Adrenal gland (tissue), 12 donors: ENCODE measurements around the gene SRP68. TPM values are rescaled to one million over a fixed set of nuclear protein-coding genes. Genes with fewer than 3 reads are reported as not detected.
"Not testable (repeated sequence)": the region's sequence is repeated elsewhere in the genome, so short reads cannot be mapped to it uniquely, and the experiment has no call there.

Source experiments
- DNase-seq, 7 donors: peaks; one replicate each; pipeline ENCODE4 v3.0.0-alpha.2; 2019 to 2020
- H3K27ac ChIP-seq, 5 donors: fragments of 200-600 bp; sonication (generic) in 4 of 5; 1 replicate in 3 of 5; 2 replicates in 2 of 5; pipeline versions ENCODE4 v1.5.1 to v1.8.0; 2016 to 2020; ENCODE audit warnings: mild to moderate bottlenecking in 1 of 5
- H3K27me3 ChIP-seq: fragments of 200-600 bp; 2 replicates; pipeline ENCODE4 v1.8.0; 2021
- H3K36me3 ChIP-seq, 2 donors: fragments of 200-600 bp; replicated peaks in 1 of 2; 1 replicate in 1 of 2; 2 replicates in 1 of 2; pipeline versions ENCODE4 v1.5.1 to v1.8.0; 2018 to 2022
- H3K4me1 ChIP-seq, 2 donors: fragments of 200-600 bp; replicated peaks in 1 of 2; 1 replicate in 1 of 2; 2 replicates in 1 of 2; pipeline versions ENCODE4 v1.5.1 to v1.8.0; 2018 to 2021
- H3K4me3 ChIP-seq, 4 donors: fragments of 200-600 bp; sonication (generic) in 3 of 4; one replicate each; pipeline ENCODE4 v1.5.1; 2016 to 2018
- H3K9me3 ChIP-seq, 3 donors: fragments of 200-600 bp; sonication (generic) in 1 of 3; replicated peaks in 1 of 3; 1 replicate in 2 of 3; 2 replicates in 1 of 3; pipeline versions ENCODE4 v1.5.1 to v1.8.0; 2016 to 2021
- CTCF ChIP-seq, 6 experiments: fragments of 450-650 bp in 4 of 6; fragments of 200-600 bp in 2 of 6; sonication (generic) in 1 of 6; IDR thresholded peaks; 1 replicate in 5 of 6; 2 replicates in 1 of 6; pipeline versions ENCODE4 v1.5.1 to v1.8.0; 2016 to 2021; ENCODE audit warnings: antibody characterized with exemption in 6 of 6, mild to moderate bottlenecking in 2 of 6, moderate library complexity in 1 of 6
- POLR2A ChIP-seq, 2 donors: fragments of 450-650 bp; IDR thresholded peaks; one replicate each; pipeline ENCODE4 v1.6.1; 2017; ENCODE audit warnings: antibody characterized with exemption in 2 of 2, mild to moderate bottlenecking in 2 of 2, moderate library complexity in 1 of 2
- WGBS, 4 donors: extraction: QIAGEN DNeasy Blood & Tissue Kit in 2 of 4; methylation state at CpG; one replicate each; pipeline versions ENCODE4 v1.1.5 to v1.1.7; 2013 to 2017; 5-methylcytosine and 5-hydroxymethylcytosine counted together
- intact Hi-C, 2 donors: fragments of 100-400 bp; cut with DNase I; formaldehyde crosslinking; loops; one replicate each; pipeline versions ENCODE4 v1.14.1 to v1.15.0; 2022 to 2023
- polyA plus RNA-seq, 3 donors: library from polyadenylated mRNA; stranded (reverse); fragments of 200-250 nt in 2 of 3; fragments of 350-450 nt in 1 of 3; fragmentation: Illumina TruSeq in 1 of 3; extraction: RNeasy Lipid Tissue Mini Kit (QIAGEN cat#74804) in 1 of 3; gene quantifications; one replicate each; pipeline ENCODE4 v1.2.3, GENCODE V29; 2013 to 2014
- total RNA-seq, 9 donors: library from RNA; depleted of rRNA in 4 of 9; stranded (reverse); fragments of >200 nt in 4 of 9; fragments of 120-200 nt in 1 of 9; fragmentation: NEBNext Ultra II Directional in 1 of 9; extraction: Animal tissue kit (Norgen Biotek cat#: 25700) in 1 of 9; gene quantifications; one replicate each; pipeline versions ENCODE4 v1.1.0 to v1.2.4, GENCODE V29; 2013 to 2023
- donor health status: healthy with polysubstance abuse.
- donor health status: Bipolar disorder and iron deficiency.
- donor health status: DM: yes; HTN: yes; CAD: no.
- donor health status: DM: no; HTN: no; CAD: no.
- donor health status: DM: no; HTN: no; CAD: no.
- donor health status: DM: yes; HTN: yes; CAD: no.

Gene SRP68
- total and polyA plus RNA-seq, 12 donors, result 20.3 to 129 (median 41.1) TPM

- intact Hi-C loops, result no loop called here
- H3K36me3 ChIP-seq, result peaks cover 0 to 93% of the 10 kb centered on the region in 2 donors
- H3K4me3 ChIP-seq, result no peak overlapping the region
- WGBS, 4 donors, result 78 to 91% (median 82%) methylated on average over 9 of the region's 9 CpGs
- H3K4me1 ChIP-seq, result no peaks in the 10 kb centered on the region
- H3K27ac ChIP-seq, result no peak overlapping the region
- DNase-seq, result no peak
- H3K9me3 ChIP-seq, result no peaks in the 10 kb centered on the region
- H3K27me3 ChIP-seq, result no peaks in the 10 kb centered on the region
- TF ChIP-seq CTCF (IDR thresholded peaks at IDR 0.05) (no peak), POLR2A (IDR thresholded peaks at IDR 0.05) (no peak)
Observed at GRCh38 chr17:76048025-76048605, 24.2 kb downstream of the SRP68 start.

DNA sequence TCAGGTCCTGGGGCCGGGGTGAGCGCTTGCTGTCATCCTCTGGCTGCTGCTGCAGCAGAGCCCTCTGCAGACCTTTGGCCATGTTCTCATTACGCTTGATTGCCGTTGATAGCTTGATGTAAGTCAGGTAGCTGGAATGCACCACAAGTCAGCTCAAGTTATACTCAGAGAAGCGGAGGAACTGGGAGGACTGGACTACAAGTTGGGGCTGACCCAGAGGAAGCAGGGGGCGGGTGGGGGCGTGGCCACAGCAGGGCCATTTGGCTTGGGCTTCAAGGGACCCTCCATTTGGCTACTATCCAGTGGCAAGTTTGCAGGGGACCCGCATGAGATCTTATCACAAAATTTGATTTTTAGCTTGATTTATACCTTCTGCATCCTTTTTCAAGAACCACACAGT is 26.3 kb downstream of the SRP68 start:
- TF ChIP-seq CTCF (IDR thresholded peaks at IDR 0.05) (no peak), POLR2A (IDR thresholded peaks at IDR 0.05) (no peak)
- DNase-seq, result no peak
- Histone ChIP-seq H3K27ac (no peak overlapping the region), H3K4me1 (no peaks in the 10 kb centered on the region), H3K27me3 (no peaks in the 10 kb centered on the region), H3K36me3 (peaks cover 0 to 99% of the 10 kb centered on the region in 2 donors), H3K4me3 (no peak overlapping the region), H3K9me3 (no peaks in the 10 kb centered on the region)
- intact Hi-C loops, result no loop called here
- 83 to 91% (median 87%) methylated on average over 5 to 8 of the region's 8 CpGs for WGBS, 4 donors

DNA sequence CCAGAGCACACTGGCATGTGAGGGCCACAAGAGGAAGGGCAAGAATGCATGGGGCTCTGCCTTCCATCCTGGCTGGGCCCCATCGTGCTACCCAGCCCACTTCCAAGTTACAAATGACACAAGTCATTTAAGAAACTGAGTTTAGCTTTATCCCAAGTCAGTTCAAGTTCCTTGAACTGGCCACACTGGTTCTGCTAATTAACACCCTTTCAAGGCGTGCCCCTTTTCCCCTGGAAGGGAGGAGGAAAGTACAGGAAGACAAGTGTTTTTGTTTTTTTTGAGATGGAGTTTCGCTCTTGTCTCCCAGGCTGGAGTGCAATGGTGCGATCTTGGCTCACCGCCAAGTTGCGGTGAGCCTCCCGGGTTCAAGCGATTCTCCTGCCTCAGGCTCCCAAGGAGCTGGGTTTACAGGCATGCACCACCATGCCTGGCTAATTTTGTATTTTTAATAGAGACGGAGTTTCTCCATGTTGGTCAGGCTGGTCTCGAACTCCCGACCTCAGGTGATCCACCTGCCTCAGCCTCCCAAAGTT is 27.8 kb downstream of the SRP68 start:
- H3K4me3 ChIP-seq, H3K4me1 ChIP-seq, H3K27ac ChIP-seq, DNase-seq, intact Hi-C loops, H3K27me3 ChIP-seq, H3K9me3 ChIP-seq: not testable (repeated sequence)
- H3K36me3 ChIP-seq, result peaks cover 0 to 100% of the 10 kb centered on the region in 2 donors
- 69 to 75% (median 72%) methylated on average over 9 to 11 of the region's 11 CpGs for whole genome bisulfite sequencing, 4 donors

DNA sequence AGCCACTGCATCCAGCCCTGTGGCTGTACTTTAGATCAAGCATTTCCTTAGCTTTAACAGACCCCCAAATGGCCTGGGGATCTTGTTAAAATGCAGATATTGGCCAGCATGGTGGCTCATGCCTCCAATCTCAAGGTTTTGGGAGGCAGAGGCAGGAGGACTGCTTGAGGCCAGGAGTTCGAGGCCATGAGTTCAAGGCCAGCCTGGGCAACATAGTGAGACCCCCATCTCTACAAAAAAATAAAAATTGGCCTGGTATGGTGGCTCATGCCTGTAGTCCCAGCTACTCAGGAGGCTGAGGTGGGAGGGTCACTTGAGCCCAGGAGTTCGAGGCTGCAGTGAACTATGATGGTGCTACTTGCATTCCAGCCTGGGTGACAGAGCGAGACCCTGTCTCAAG is 29.4 kb downstream of the SRP68 start:
- WGBS, 4 donors, result 91 to 96% (median 92%) methylated on average over 3 of the region's 3 CpGs
- intact Hi-C loops, H3K4me3 ChIP-seq, H3K4me1 ChIP-seq, DNase-seq, H3K27ac ChIP-seq, H3K9me3 ChIP-seq, H3K27me3 ChIP-seq: not testable (repeated sequence)
- H3K36me3 ChIP-seq, result peaks cover 0 to 91% of the 10 kb centered on the region in 2 donors

DNA sequence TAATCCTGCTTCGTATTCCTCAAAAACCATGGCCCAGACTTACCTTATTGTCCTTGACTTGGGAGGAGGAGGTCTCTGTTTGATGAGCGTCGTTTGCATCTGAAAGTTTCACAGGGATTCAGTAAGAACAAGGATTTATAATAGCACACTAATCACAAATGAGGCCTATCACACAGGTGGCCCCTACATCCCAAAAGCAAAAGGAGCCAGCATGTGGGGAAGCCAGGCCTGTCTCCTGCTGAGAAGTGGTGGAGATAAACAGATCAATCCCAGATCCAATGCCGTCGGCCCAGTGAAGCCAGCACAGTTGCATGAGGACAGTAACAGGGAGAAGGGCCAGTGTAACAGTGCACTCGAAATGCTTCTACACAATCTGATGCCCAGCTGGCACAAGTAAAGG is 31.9 kb downstream of the SRP68 start:
- H3K27ac ChIP-seq, result peak overlapping the region in 1 of 5 donors; percentile 80
- no peak for TF ChIP-seq POLR2A (IDR thresholded peaks at IDR 0.05)
- TF ChIP-seq CTCF (IDR thresholded peaks at IDR 0.05), result no peak
- 75 to 87% (median 81%) methylated on average over 6 of the region's 6 CpGs for WGBS, 4 donors
- intact Hi-C loops, result no loop called here
- peaks cover 0 to 66% of the 10 kb centered on the region in 2 donors for H3K36me3 ChIP-seq
- H3K27me3 ChIP-seq, result no peaks in the 10 kb centered on the region
- no peak overlapping the region for H3K4me3 ChIP-seq
- H3K4me1 ChIP-seq, result peaks cover 0 to 4% of the 10 kb centered on the region in 2 donors
- no peaks in the 10 kb centered on the region for H3K9me3 ChIP-seq
- DNase-seq, result no peak
